ENCODE measurements around the gene UXS1. TPM values are rescaled to one million over a fixed set of nuclear protein-coding genes. Genes with fewer than 3 reads are reported as not detected.

The UXS1 gene
- total and polyA plus RNA-seq, 5 experiments from 2014 or later: 56.4 to 187 (median 108) TPM

- ATAC-seq (peak; percentile 64 to 66), DNase-seq (peak; percentile 23 to 74 (median 44))
- Mint-ChIP-seq H3K36me3 (peaks cover 0 to 31% (median 25%) of the 10 kb centered on the region in 3 donors), H3K4me3 (peak overlapping the region; percentile 89 to 99 (median 96)), H3K27ac (peak overlapping the region; percentile 93 to 100 (median 98)), H3K27me3 (peaks cover 0 to 2% (median 0%) of the 10 kb centered on the region in 5 donors), H3K4me1 (peaks cover 46 to 97% (median 89%) of the 10 kb centered on the region in 4 donors), H3K9me3 (peaks cover 0 to 3% (median under 1%) of the 10 kb centered on the region in 9 donors)
- POLR2A ChIA-PET: interaction anchor here (0.6 to 5.4 kb wide), 30 partner anchors 10 to 865 kb away, joined by 3 to 71 read pairs (median 4); partner anchors contain the start of genes NCK2 and UXS1
These were observed 34.0 kb downstream of the UXS1 start for GRCh38 chr2:106159866-106160785.

GRCh38 chr2:106158871-106159270 lies 35.2 kb downstream of the UXS1 start:
- peak in 6 of 10 donors; percentile 30 to 52 (median 41) for DNase-seq
- H3K36me3 Mint-ChIP-seq: peaks cover 0 to 39% (median 38%) of the 10 kb centered on the region in 3 donors
- peaks cover 0 to 2% (median 0%) of the 10 kb centered on the region in 5 donors for H3K27me3 Mint-ChIP-seq
- H3K27ac Mint-ChIP-seq: peak overlapping the region; percentile 93 to 100 (median 98)
- POLR2A ChIA-PET: interaction anchor here (0.7 to 5.4 kb wide), 13 partner anchors 9 to 184 kb away, joined by 3 to 71 read pairs (median 5); partner anchors contain the start of gene UXS1
- H3K9me3 Mint-ChIP-seq: peaks cover 0 to 15% (median 4%) of the 10 kb centered on the region in 9 donors
- peaks cover 41 to 91% (median 84%) of the 10 kb centered on the region in 4 donors for H3K4me1 Mint-ChIP-seq
- peak; percentile 5 to 32 for ATAC-seq
- peak overlapping the region; percentile 89 to 99 (median 96) for H3K4me3 Mint-ChIP-seq

- H3K27me3 Mint-ChIP-seq: peaks cover 0 to 2% (median 0%) of the 10 kb centered on the region in 5 donors
- peak overlapping the region; percentile 89 to 99 (median 96) for H3K4me3 Mint-ChIP-seq
- H3K4me1 Mint-ChIP-seq: peaks cover 44 to 90% (median 81%) of the 10 kb centered on the region in 4 donors
- H3K9me3 Mint-ChIP-seq: peaks cover 2 to 23% (median 12%) of the 10 kb centered on the region in 9 donors
- POLR2A ChIA-PET: interaction anchor here (0.9 to 5.4 kb wide), 9 partner anchors 8 to 368 kb away, joined by 3 to 71 read pairs (median 3); partner anchors contain the start of gene UXS1
- ATAC-seq (no peak), DNase-seq (no peak)
- peak overlapping the region; percentile 93 to 100 (median 98) for H3K27ac Mint-ChIP-seq
- H3K36me3 Mint-ChIP-seq: peaks cover 3 to 46% (median 45%) of the 10 kb centered on the region in 3 donors
These were observed 36.0 kb downstream of the UXS1 start for GRCh38 chr2:106158131-106158530.

- Mint-ChIP-seq H3K9me3 (peaks cover 5 to 29% (median 19%) of the 10 kb centered on the region in 9 donors), H3K36me3 (peaks cover 8 to 48% (median 47%) of the 10 kb centered on the region in 3 donors), H3K27me3 (peaks cover 0 to 2% (median 0%) of the 10 kb centered on the region in 5 donors), H3K4me1 (peaks cover 44 to 89% (median 80%) of the 10 kb centered on the region in 4 donors), H3K27ac (peak overlapping the region; percentile 86 to 100 (median 98)), H3K4me3 (peak overlapping the region; percentile 89 to 99 (median 96))
- DNase-seq (no peak), ATAC-seq (no peak)
- POLR2A ChIA-PET: interaction anchor here (0.6 to 2.2 kb wide), 3 partner anchors 12 to 52 kb away, joined by 3 to 7 read pairs (median 3); no protein-coding TSS in a partner anchor
These were observed 36.7 kb downstream of the UXS1 start for GRCh38 chr2:106157416-106157815.

- H3K4me3 Mint-ChIP-seq: peak overlapping the region in 8 of 10 donors; percentile 21 to 99 (median 85)
- H3K27ac Mint-ChIP-seq: peak overlapping the region; percentile 71 to 100 (median 97)
- peaks cover 0 to 2% (median 0%) of the 10 kb centered on the region in 5 donors for H3K27me3 Mint-ChIP-seq
- H3K9me3 Mint-ChIP-seq: peaks cover 5 to 29% (median 23%) of the 10 kb centered on the region in 9 donors
- no peak for ATAC-seq
- POLR2A ChIA-PET: interaction anchor here (0.6 to 2.2 kb wide), 3 partner anchors 10 to 31 kb away, joined by 3 to 7 read pairs (median 5); no protein-coding TSS in a partner anchor
- peaks cover 44 to 90% (median 80%) of the 10 kb centered on the region in 4 donors for H3K4me1 Mint-ChIP-seq
- DNase-seq: no peak
- peaks cover 9 to 56% (median 53%) of the 10 kb centered on the region in 3 donors for H3K36me3 Mint-ChIP-seq
These were observed 37.5 kb downstream of the UXS1 start for GRCh38 chr2:106156305-106157296.

- H3K4me3 Mint-ChIP-seq: peak overlapping the region in 3 of 10 donors; percentile 14 to 45 (median 44)
- peaks cover 5 to 30% (median 23%) of the 10 kb centered on the region in 9 donors for H3K9me3 Mint-ChIP-seq
- DNase-seq (no peak), ATAC-seq (no peak)
- peaks cover 44 to 88% (median 83%) of the 10 kb centered on the region in 4 donors for H3K4me1 Mint-ChIP-seq
- peaks cover 19 to 84% (median 80%) of the 10 kb centered on the region in 3 donors for H3K36me3 Mint-ChIP-seq
- POLR2A ChIA-PET: interaction anchor here (0.8 kb wide), 1 partner anchor 60 kb away, joined by 3 read pairs; no protein-coding TSS in a partner anchor
- H3K27ac Mint-ChIP-seq: peak overlapping the region in 7 of 10 donors; percentile 15 to 99 (median 54)
- no peaks in the 10 kb centered on the region for H3K27me3 Mint-ChIP-seq
These were observed 40.3 kb downstream of the UXS1 start for GRCh38 chr2:106153781-106154180.

GRCh38 chr2:106147665-106148064 lies 46.4 kb downstream of the UXS1 start:
- peak overlapping the region in 8 of 10 donors; percentile 11 to 84 (median 62) for H3K27ac Mint-ChIP-seq
- ATAC-seq: no peak

GRCh38 chr2:106147159-106147558 lies 46.9 kb downstream of the UXS1 start:
- no peak for DNase-seq
- peaks cover 0 to 7% (median 0%) of the 10 kb centered on the region in 9 donors for H3K9me3 Mint-ChIP-seq
- no peaks in the 10 kb centered on the region for H3K27me3 Mint-ChIP-seq
- peaks cover 16 to 91% (median 65%) of the 10 kb centered on the region in 3 donors for H3K36me3 Mint-ChIP-seq
- H3K4me3 Mint-ChIP-seq: peak overlapping the region in 3 of 10 donors; percentile 17 to 22 (median 19)
- POLR2A ChIA-PET: interaction anchor here (1.0 to 1.6 kb wide), 2 partner anchors 14 to 19 kb away, joined by 3 to 9 read pairs; no protein-coding TSS in a partner anchor
- H3K4me1 Mint-ChIP-seq: peaks cover 39 to 85% (median 83%) of the 10 kb centered on the region in 4 donors
- H3K27ac Mint-ChIP-seq: peak overlapping the region in 9 of 10 donors; percentile 3 to 84 (median 61)
- ATAC-seq: no peak

More at GRCh38 chr2:106147665-106148064, 46.4 kb downstream of the UXS1 start:
- H3K9me3 Mint-ChIP-seq: peaks cover 0 to 9% (median 1%) of the 10 kb centered on the region in 9 donors
- H3K36me3 Mint-ChIP-seq: peaks cover 16 to 91% (median 65%) of the 10 kb centered on the region in 3 donors
- no peaks in the 10 kb centered on the region for H3K27me3 Mint-ChIP-seq
- peak overlapping the region in 4 of 10 donors; percentile 11 to 36 (median 23) for H3K4me3 Mint-ChIP-seq
- POLR2A ChIA-PET: interaction anchor here (1.6 kb wide), 1 partner anchor 13 kb away, joined by 9 read pairs; no protein-coding TSS in a partner anchor
- no peak for DNase-seq
- peaks cover 36 to 86% (median 82%) of the 10 kb centered on the region in 4 donors for H3K4me1 Mint-ChIP-seq

GRCh38 chr2:106144621-106145331 lies 49.3 kb downstream of the UXS1 start:
- Mint-ChIP-seq H3K4me3 (peak overlapping the region in 7 of 10 donors; percentile 15 to 44 (median 27)), H3K36me3 (peaks cover 9 to 82% (median 49%) of the 10 kb centered on the region in 3 donors), H3K27me3 (no peaks in the 10 kb centered on the region), H3K9me3 (no peaks in the 10 kb centered on the region), H3K4me1 (peaks cover 41 to 78% (median 78%) of the 10 kb centered on the region in 4 donors), H3K27ac (peak overlapping the region; percentile 12 to 93 (median 81))
- ATAC-seq (peak in 1 of 2 donors; percentile 80), DNase-seq (peak in 1 of 10 donors; percentile 7)
- POLR2A ChIA-PET: no interaction called here

GRCh38 chr2:106143495-106144215 lies 50.4 kb downstream of the UXS1 start:
- Mint-ChIP-seq H3K9me3 (no peaks in the 10 kb centered on the region), H3K27me3 (no peaks in the 10 kb centered on the region), H3K4me3 (peak overlapping the region in 2 of 10 donors; percentile 39 to 67), H3K27ac (peak overlapping the region; percentile 10 to 93 (median 74)), H3K36me3 (peaks cover 5 to 81% (median 40%) of the 10 kb centered on the region in 3 donors), H3K4me1 (peaks cover 44 to 78% (median 78%) of the 10 kb centered on the region in 4 donors)
- no peak for ATAC-seq
- no peak for DNase-seq
- POLR2A ChIA-PET: no interaction called here

All from naive thymus-derived CD8-positive, alpha-beta T cell (primary cell).